Spleen (tissue), 7 donors: Measurements from ENCODE around the gene KHDRBS2.

Source experiments
- CTCF ChIP-seq, 11 experiments: fragments of 200-600 bp in 7 of 11; fragments of 450-650 bp in 4 of 11; sonication (generic) in 4 of 11; IDR thresholded peaks in 8 of 11; conservative IDR thresholded peaks in 3 of 11; 1 replicate in 7 of 11; 2 replicates in 4 of 11; pipeline versions ENCODE4 v1.4.0 to v1.8.0; 2016 to 2021; ENCODE audit warnings: antibody characterized with exemption in 11 of 11, inconsistent platforms in 4 of 11, mild to moderate bottlenecking in 1 of 11
- POLR2AphosphoS5 ChIP-seq, 3 donors: sonication (generic); formaldehyde crosslinking; IDR thresholded peaks; one replicate each; pipeline ENCODE4 v1.5.1; 2017; ENCODE audit warnings: antibody characterized with exemption in 3 of 3
- donor health status: DM: no; HTN: no; CAD: no; lungs with moderate emphysema.
- donor health status: DM: no; HTN: no; CAD: no.
- donor health status: DM: no; HTN: no; CAD: no.

GRCh38 chr6:62265906-62266525 lies 20.0 kb downstream of the KHDRBS2 start:
- TF ChIP-seq CTCF (IDR thresholded peaks at IDR 0.05 in 8 of 11, conservative IDR thresholded peaks at IDR 0.05 in 3 of 11) (no peak), POLR2AphosphoS5 (IDR thresholded peaks at IDR 0.05) (no peak)
